OCI-LY3 (cell line): ENCODE data around the gene LNPK.

Source experiments
- H2AFZ ChIP-seq: fragments of 200-600, 300-600 bp; shearing (Covaris generic); 2 replicates; pipeline ENCODE4 v1.6.0; 2014; ENCODE audit warnings: antibody characterized with exemption, low read depth, low read length
- H3K27ac ChIP-seq: fragments of 200-600, 300-600 bp; sonication (generic); 2 replicates; pipeline ENCODE4 v1.5.1; 2014; ENCODE audit warnings: mild to moderate bottlenecking, low read length, moderate library complexity, mixed read lengths
- H3K27me3 ChIP-seq: fragments of 200-600, 300-600 bp; sonication (generic); 2 replicates; pipeline ENCODE4 v1.6.1; 2014; ENCODE audit warnings: low read depth, low read length, mixed read lengths
- H3K36me3 ChIP-seq: fragments of 200-600, 300-600 bp; sonication (generic); replicated peaks from 2 replicates; pipeline ENCODE3; 2014; ENCODE audit warnings: low read depth, low read length, mixed read lengths
- H3K4me1 ChIP-seq: fragments of 300-600, 200-600 bp; sonication (generic); 2 replicates; pipeline ENCODE4 v1.6.1; 2014; ENCODE audit warnings: low read length, mixed read lengths
- H3K4me2 ChIP-seq: fragments of 200-600, 300-600 bp; sonication (generic); 2 replicates; pipeline ENCODE4 v1.6.1; 2014; ENCODE audit warnings: low read length, mixed read lengths
- H3K4me3 ChIP-seq: fragments of 300-600, 200-600 bp; sonication (generic); 2 replicates; pipeline ENCODE4 v1.5.1; 2014; ENCODE audit warnings: antibody characterized with exemption, mild to moderate bottlenecking, low read length, moderate library complexity
- H3K79me2 ChIP-seq: fragments of 300-600, 200-600 bp; shearing (Covaris generic); 2 replicates; pipeline ENCODE4 v1.6.1; 2014; ENCODE audit warnings: mild to moderate bottlenecking, low read length, mixed read lengths
- H3K9ac ChIP-seq: fragments of 300-600, 200-600 bp; shearing (Covaris generic); 2 replicates; pipeline ENCODE4 v1.6.0; 2014; ENCODE audit warnings: mild to moderate bottlenecking, low read length, moderate library complexity
- H3K9me3 ChIP-seq: fragments of 200-600, 300-600 bp; shearing (Covaris generic); 2 replicates; pipeline ENCODE4 v1.6.1; 2014; ENCODE audit warnings: low read length, mixed read lengths; ENCODE audit not compliant: insufficient read depth
- H4K20me1 ChIP-seq: fragments of 200-600, 300-600 bp; sonication (generic); 2 replicates; pipeline ENCODE4 v1.6.1; 2016; ENCODE audit warnings: low read length, mixed read lengths; ENCODE audit not compliant: insufficient read depth
- EZH2phosphoT487 ChIP-seq: fragments of 200-600 bp; shearing (Covaris generic); IDR thresholded peaks from 2 replicates; pipeline ENCODE4 v1.6.1; 2018; ENCODE audit warnings: antibody characterized with exemption, mixed run types, low read depth
- TF ChIP-seq, protein P1 (sequence below): fragments of 200-600, 300-600 bp; sonication (generic); IDR thresholded peaks from 2 replicates; pipeline ENCODE4 v1.5.1; 2014; ENCODE audit warnings: antibody characterized with exemption, low read length, low read depth

Gene LNPK

DNA sequence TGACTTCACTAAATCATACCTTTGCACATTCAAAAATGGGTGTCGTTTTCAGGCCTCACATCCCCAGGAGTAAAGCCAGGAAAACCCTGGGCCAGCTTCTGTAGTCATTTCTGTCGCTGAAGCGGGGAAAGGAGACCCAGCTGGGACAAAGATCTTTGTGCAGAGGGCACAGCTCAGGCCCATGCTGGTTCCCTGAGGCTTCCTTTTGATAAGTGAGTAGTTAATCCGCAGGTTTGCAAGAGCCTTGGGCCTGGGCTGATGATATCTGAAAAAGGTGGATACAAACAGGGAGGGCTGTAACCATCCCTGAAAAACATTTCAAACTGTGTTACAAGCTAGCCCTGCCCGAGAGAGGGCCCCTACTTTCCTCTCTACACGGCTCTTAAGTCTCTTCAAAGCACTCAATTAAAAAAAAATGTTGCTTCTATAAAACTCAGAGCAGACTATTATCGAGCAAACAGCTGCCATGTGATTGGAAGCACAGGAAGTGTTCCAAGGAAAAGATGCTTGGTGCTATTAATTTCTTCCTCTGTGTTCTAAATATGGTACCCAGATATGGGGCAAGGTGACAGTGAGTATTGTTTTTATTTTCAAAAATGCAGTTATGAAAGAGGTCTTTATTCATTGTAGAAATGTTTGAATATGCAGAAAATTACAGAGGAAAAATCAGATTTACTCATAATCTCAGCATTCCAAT is 117.2 kb downstream of the LNPK start:
- Histone ChIP-seq H3K36me3 (no peaks in the 10 kb centered on the region), H3K27ac (no peak overlapping the region), H3K9me3 (no peaks in the 10 kb centered on the region), H2AFZ (no peak overlapping the region), H3K27me3 (no peaks in the 10 kb centered on the region), H4K20me1 (no peaks in the 10 kb centered on the region), H3K4me3 (no peak overlapping the region), H3K79me2 (no peaks in the 10 kb centered on the region), H3K4me1 (no peaks in the 10 kb centered on the region), H3K4me2 (no peak overlapping the region), H3K9ac (no peak overlapping the region)
- TF ChIP-seq EZH2phosphoT487: no peak
- TF ChIP-seq, protein P1, sequence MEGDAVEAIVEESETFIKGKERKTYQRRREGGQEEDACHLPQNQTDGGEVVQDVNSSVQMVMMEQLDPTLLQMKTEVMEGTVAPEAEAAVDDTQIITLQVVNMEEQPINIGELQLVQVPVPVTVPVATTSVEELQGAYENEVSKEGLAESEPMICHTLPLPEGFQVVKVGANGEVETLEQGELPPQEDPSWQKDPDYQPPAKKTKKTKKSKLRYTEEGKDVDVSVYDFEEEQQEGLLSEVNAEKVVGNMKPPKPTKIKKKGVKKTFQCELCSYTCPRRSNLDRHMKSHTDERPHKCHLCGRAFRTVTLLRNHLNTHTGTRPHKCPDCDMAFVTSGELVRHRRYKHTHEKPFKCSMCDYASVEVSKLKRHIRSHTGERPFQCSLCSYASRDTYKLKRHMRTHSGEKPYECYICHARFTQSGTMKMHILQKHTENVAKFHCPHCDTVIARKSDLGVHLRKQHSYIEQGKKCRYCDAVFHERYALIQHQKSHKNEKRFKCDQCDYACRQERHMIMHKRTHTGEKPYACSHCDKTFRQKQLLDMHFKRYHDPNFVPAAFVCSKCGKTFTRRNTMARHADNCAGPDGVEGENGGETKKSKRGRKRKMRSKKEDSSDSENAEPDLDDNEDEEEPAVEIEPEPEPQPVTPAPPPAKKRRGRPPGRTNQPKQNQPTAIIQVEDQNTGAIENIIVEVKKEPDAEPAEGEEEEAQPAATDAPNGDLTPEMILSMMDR: no peak

- H3K27ac ChIP-seq: no peak overlapping the region
Observed at GRCh38 chr2:175883586-175884194, 118.4 kb downstream of the LNPK start.

GRCh38 chr2:175879679-175880078 is 122.4 kb downstream of the LNPK start:
- Histone ChIP-seq H3K79me2 (no peaks in the 10 kb centered on the region), H3K4me3 (no peak overlapping the region), H3K36me3 (no peaks in the 10 kb centered on the region), H3K4me1 (no peaks in the 10 kb centered on the region), H3K4me2 (no peak overlapping the region), H3K27me3 (no peaks in the 10 kb centered on the region), H3K9me3 (no peaks in the 10 kb centered on the region), H4K20me1 (no peaks in the 10 kb centered on the region), H2AFZ (no peak overlapping the region), H3K9ac (no peak overlapping the region), H3K27ac (no peak overlapping the region)
- TF ChIP-seq, protein P1: no peak
- TF ChIP-seq EZH2phosphoT487: no peak

More at GRCh38 chr2:175883586-175884194, 118.4 kb downstream of the LNPK start:
- no peak overlapping the region for H3K4me3 ChIP-seq
- H3K4me1 ChIP-seq: no peaks in the 10 kb centered on the region
- H3K9me3 ChIP-seq: no peaks in the 10 kb centered on the region
- TF ChIP-seq EZH2phosphoT487: no peak
- TF ChIP-seq, protein P1: no peak
- no peaks in the 10 kb centered on the region for H3K79me2 ChIP-seq
- no peak overlapping the region for H3K4me2 ChIP-seq
- no peaks in the 10 kb centered on the region for H3K27me3 ChIP-seq
- no peaks in the 10 kb centered on the region for H3K36me3 ChIP-seq
- H4K20me1 ChIP-seq: no peaks in the 10 kb centered on the region
- no peak overlapping the region for H3K9ac ChIP-seq
- H2AFZ ChIP-seq: no peak overlapping the region

GRCh38 chr2:175877845-175878544 is 124.1 kb downstream of the LNPK start:
- Histone ChIP-seq H3K27ac (no peak overlapping the region), H3K36me3 (no peaks in the 10 kb centered on the region), H3K27me3 (no peaks in the 10 kb centered on the region), H3K4me2 (no peak overlapping the region), H3K4me1 (no peaks in the 10 kb centered on the region), H2AFZ (no peak overlapping the region), H3K4me3 (no peak overlapping the region), H3K9me3 (no peaks in the 10 kb centered on the region), H3K79me2 (no peaks in the 10 kb centered on the region), H4K20me1 (no peaks in the 10 kb centered on the region), H3K9ac (no peak overlapping the region)
- TF ChIP-seq EZH2phosphoT487: no peak
- TF ChIP-seq, protein P1: no peak
